ELR (cell line): ENCODE data around the gene MRPL40.
A peak's percentile ranks its signal among the peaks of the same experiment; 100 is the strongest.
"Not testable (repeated sequence)": the region's sequence is repeated elsewhere in the genome, so short reads cannot be mapped to it uniquely, and the experiment has no call there.

ENCODE experiments used
- DNase-seq: peaks from one replicate; pipeline ENCODE4 v3.0.0-alpha.2; 2015; ENCODE audit warnings: low read depth

MRPL40 gene

GRCh38 chr22:19407649-19408606 lies 24.4 kb upstream of the MRPL40 start:
- no peak for DNase-seq

- DNase-seq: no peak
Observed at GRCh38 chr22:19410941-19411689, 21.2 kb upstream of the MRPL40 start.

GRCh38 chr22:19411690-19412045 lies 20.7 kb upstream of the MRPL40 start:
- no peak for DNase-seq

GRCh38 chr22:19412478-19412877 lies 19.9 kb upstream of the MRPL40 start:
- DNase-seq: no peak

GRCh38 chr22:19412923-19413322 lies 19.4 kb upstream of the MRPL40 start:
- DNase-seq: no peak

- no peak for DNase-seq
Observed at GRCh38 chr22:19419086-19419463, 13.3 kb upstream of the MRPL40 start.

- no peak for DNase-seq
Observed at GRCh38 chr22:19419464-19420178, 12.7 kb upstream of the MRPL40 start.

- no peak for DNase-seq
Observed at GRCh38 chr22:19420321-19420720, 12.0 kb upstream of the MRPL40 start.

GRCh38 chr22:19422440-19423301 lies 9.7 kb upstream of the MRPL40 start:
- no peak for DNase-seq

GRCh38 chr22:19424186-19424500 lies 8.2 kb upstream of the MRPL40 start:
- DNase-seq: no peak

GRCh38 chr22:19429950-19430889 lies 2.1 kb upstream of the MRPL40 start:
- peak; percentile 58 for DNase-seq

- DNase-seq: peak; percentile 47
Observed at GRCh38 chr22:19430890-19431541, 1.3 kb upstream of the MRPL40 start.

GRCh38 chr22:19431649-19432132 lies 654 bp upstream of the MRPL40 start, which contains the start of gene HIRA:
Gene HIRA (minus strand): TSS chr22:19431733. CDS start chr22:19431476, 257 bp downstream.
- DNase-seq: peak; percentile 79

- peak; percentile 34 for DNase-seq
Observed at GRCh38 chr22:19434401-19434800, 2.1 kb downstream of the MRPL40 start.

GRCh38 chr22:19434829-19435580 lies 2.7 kb downstream of the MRPL40 start:
- no peak for DNase-seq

- not testable (repeated sequence) for DNase-seq
Observed at GRCh38 chr22:19436444-19437161, 4.3 kb downstream of the MRPL40 start.

GRCh38 chr22:19438298-19438697 lies 6.0 kb downstream of the MRPL40 start:
- no peak for DNase-seq
